GM19023 (cell line): ENCODE measurements around the gene CCDC24.

Experiments used
- ATAC-seq: cut with Tn5 transposase; IDR thresholded peaks from one replicate; pipeline ENCODE4 v1.9.1; 2021; ENCODE audit warnings: mild to moderate bottlenecking, moderate library complexity; ENCODE audit not compliant: unreplicated experiment

CCDC24 gene

DNA sequence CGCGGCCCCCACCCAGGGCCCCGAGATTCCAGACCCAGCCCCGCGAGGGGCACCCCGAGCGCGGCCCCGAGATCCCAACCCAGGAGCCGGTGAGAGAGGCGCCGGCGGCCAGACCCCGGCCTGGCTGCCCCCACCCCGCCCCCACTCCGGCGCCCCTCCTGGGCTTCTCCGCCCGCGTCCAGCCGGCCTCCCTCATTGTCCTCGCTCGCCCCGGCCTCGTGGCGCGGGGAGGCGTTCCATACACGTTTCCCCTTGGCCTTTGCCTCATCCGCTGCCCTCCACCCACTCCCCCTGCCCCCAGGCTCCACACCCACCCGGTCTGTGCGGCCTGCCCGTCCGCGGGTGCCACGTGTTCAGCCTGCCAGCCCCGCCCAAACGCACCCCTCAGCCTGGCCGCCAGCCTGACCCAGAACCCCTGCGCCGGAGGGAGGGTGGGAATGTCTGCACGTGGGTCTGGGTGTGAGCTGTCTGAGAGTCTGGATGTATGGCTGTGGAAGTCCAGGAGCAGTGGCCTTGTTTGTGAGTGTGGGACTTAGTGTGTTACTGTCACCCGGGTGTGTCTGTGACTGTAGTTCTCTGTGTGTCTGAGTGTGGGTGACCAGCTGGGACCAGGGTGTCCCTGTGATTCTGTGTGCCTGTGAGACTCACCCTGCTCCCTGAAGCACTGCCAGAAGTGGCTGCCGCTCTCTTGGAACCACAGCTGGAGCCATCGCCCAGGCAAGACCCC lies 11.7 kb upstream of the CCDC24 start:
- ATAC-seq: no peak

DNA sequence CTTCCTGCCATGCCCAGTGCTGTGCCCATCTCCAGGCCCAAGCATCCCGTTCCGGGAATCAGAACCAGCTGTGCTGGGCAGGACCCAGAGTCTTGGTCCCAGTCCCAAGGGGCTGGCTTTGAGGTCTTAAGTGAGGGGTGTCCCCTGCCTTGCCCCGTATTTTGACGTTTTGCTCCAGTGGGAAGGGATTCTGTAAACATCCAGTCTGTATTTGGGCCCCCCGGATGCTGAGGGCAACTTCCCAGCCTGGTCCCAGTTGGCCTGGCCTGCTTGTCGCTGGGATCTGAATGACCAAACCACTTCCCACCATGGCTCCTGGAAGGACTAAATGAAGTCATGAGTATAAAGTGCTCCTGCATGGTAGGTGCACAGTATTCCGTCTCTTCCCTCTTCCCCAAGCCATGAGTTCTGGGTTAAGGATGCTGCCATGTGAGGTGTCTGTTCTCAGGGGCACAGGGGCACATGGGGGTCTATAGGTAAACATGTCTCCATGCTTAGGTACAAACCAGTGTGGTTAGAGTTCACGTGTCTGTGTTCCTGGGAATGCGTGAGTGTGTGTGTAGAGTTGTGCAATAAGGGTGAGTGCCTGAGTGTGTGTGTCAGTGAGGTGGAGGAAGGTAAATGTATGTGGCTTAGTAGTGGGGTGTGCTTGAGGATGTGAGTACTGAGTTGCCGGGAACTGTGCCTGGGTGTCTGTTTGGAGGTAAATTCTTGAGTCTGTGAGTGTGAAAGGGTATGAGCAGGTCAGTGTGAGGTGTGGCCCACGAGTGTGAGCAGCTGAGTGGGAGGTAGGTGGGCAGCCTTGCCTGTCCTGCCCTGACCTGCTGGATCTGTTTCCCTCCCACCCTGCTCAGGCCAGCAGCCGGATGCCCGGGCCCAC lies 10.9 kb upstream of the CCDC24 start:
- ATAC-seq: no peak

DNA sequence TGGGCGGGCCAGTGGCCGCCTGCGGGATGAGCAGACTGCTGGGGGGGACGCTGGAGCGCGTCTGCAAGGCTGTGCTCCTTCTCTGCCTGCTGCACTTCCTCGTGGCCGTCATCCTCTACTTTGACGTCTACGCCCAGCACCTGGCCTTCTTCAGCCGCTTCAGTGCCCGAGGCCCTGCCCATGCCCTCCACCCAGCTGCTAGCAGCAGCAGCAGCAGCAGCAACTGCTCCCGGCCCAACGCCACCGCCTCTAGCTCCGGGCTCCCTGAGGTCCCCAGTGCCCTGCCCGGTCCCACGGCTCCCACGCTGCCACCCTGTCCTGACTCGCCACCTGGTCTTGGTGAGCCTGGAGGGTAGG lies 10.3 kb upstream of the CCDC24 start:
- no peak for ATAC-seq

DNA sequence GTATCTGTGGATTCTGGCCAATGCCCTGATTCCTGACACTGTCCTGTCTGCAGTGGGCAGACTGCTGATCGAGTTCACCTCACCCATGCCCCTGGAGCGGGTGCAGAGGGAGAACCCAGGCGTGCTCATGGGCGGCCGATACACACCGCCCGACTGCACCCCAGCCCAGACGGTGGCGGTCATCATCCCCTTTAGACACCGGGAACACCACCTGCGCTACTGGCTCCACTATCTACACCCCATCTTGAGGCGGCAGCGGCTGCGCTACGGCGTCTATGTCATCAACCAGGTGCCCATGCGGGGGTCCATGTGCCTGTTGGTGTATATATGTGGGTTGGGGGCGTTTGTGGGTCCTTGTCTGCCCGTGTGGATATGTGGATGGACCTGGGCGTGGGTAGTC lies 9.8 kb upstream of the CCDC24 start:
- no peak for ATAC-seq

DNA sequence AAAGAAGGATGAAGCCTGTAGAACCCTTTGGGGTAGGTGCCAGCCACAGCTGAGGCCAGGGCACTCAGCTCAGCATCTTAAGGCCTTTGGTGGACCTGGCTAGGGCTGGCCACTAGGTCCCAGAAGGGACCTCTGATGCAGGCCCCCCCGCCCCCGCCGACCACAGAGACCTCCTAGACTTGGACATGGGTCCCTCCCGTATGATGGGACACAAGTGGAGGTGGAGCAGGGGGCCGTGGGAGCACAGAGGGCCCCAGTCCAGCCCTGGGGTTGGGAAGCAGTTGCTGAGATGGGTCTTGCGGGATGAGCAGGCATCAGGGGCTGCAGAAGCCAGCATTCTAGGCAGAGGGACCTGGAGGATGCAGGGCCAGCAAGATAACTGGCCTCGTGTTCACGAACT lies 9.2 kb upstream of the CCDC24 start:
- no peak for ATAC-seq

DNA sequence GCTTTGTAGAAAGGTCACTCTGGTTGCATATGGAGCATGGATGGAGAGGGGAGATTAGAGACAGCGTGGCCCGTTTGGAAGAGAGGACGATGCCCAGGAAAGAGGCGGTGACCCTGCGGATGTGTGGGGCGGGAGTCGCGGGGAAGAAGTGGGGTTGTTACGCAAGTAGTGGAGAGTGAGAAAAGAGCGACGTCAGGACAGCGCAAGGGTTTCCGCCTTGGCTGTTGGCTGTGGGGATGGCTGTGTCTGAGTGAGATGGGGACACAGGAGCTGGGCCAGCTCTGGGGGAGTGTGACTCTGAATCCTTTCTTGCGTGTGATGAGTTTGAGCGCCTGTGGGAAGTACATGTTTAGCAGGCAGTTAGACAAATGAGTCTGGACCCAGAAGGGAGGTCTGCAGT lies 8.6 kb upstream of the CCDC24 start:
- no peak for ATAC-seq

DNA sequence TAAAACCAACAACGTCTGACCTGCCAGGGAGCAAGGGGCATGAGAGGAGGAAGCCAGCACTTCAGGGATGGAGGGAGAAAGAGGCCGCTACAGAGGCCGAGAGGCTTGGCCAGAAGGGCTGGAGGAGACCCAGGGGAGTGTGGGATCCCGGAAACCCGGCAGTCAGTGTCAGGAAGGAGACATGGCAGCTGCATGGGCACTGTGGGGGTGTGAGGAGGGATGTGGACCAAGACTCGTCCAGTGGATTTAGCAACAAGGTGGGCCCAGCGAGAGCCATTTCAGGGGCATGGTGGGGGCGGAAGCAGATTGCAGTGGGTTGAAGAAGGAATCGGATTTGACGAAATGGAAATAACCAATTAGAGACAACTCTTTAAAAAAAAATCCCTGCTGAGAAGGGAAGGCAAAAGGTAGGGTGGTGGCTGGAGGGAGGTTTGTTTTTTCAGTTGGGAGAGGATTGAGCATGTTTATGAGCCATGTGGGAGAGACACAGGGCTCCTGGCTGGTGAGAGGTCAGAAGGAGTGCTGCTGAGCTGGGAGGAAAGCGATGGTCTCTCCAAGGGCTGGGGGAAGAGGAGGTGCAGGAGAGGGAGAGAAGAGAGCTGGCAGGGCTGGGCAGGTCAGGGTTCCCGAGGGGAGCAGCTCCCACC lies 8.0 kb upstream of the CCDC24 start:
- no peak for ATAC-seq

DNA sequence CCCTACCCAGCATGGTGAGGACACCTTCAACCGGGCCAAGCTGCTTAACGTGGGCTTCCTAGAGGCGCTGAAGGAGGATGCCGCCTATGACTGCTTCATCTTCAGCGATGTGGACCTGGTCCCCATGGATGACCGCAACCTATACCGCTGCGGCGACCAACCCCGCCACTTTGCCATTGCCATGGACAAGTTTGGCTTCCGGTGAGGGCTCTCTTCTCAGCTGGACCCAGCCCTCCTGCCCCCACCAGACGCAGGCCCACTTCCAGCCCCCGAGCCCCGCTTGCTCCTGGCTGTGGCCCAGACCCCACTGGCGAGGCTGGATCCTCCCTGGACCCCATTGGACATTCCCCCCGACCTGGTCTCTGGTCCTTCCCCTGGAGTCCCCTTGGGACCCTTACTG lies 6.5 kb upstream of the CCDC24 start:
- no peak for ATAC-seq

DNA sequence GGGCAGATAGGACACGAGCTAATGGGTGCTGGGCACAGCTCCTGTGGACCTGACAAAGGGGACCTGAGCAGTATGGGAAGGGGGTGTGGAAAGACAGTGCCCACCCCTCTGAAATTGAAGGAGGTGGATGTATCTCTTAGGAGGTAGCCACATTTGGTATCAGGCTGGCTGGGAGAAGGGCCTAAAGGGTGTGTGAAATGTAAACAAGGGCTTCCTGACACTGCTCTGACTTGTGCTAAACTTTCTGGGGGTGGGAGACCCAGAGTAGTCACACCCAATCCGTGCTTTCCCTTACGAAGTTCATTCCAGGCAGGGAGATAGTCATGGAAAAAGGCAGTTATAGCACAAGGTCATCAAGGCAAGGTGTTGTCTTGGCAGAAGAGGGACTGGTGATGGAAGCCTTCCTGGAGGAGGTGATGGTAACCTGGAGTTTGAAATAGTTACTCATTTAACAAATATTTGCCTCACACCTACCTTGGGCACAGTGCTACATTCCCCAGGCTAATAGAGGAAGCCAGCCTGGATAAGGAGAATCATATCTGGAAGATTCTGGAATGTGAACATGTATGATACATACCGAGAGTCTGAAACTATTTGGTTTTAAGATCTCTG lies 5.3 kb upstream of the CCDC24 start:
- ATAC-seq: no peak

DNA sequence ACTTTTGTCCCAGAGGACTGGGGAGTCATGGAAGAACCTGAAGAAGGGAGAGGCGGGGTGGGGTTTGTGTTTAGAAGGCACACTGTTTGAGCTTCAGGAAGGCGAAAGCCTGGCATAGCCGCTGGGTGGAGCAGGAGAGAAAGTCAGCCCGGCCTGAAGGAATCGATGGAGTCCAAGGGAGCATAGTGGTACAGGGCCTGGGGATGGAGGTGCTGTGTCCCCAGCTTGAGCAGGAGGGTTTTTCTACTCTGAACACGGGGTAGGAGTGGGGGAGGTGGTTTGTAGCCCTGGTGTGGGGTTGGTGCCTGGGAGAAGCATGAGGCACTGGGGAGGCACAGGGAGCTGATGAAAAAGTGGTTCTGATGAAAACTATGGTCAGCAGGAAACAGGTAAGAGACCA lies 4.7 kb upstream of the CCDC24 start:
- no peak for ATAC-seq

DNA sequence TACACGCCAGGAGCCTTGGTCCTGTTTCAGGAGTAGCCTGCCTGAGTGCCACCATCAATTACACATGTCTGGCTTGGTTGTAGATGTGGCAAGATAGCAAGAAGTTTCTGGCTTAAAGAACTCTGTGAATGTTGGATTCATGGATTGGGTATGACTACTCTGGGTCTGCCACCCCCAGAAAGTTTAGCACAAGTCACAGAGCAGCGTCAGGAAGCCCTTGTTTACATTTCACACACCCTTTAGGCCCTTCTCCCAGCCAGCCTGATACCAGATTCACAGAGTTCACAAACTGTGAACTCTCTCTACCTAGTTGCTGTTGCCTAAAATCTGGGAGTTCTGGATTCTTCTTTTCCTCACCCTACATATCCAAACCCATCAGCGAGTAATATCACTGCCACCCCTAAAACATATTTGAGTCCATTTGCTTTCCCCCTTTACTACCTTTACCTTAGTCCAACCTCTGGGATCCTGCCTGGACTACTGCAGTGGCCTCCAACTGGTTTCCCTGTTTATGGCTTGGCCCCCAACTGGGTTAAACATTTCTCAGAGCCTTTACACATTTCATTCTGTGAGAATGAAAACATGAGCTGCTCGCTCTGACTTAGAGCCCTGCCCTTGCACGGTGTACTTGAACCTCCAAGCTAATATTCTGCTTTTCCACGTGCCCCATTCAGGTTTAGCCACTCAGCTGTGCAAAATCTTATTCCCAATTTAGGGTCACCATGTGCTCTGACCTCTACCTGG lies 4.1 kb upstream of the CCDC24 start:
- ATAC-seq: no peak

DNA sequence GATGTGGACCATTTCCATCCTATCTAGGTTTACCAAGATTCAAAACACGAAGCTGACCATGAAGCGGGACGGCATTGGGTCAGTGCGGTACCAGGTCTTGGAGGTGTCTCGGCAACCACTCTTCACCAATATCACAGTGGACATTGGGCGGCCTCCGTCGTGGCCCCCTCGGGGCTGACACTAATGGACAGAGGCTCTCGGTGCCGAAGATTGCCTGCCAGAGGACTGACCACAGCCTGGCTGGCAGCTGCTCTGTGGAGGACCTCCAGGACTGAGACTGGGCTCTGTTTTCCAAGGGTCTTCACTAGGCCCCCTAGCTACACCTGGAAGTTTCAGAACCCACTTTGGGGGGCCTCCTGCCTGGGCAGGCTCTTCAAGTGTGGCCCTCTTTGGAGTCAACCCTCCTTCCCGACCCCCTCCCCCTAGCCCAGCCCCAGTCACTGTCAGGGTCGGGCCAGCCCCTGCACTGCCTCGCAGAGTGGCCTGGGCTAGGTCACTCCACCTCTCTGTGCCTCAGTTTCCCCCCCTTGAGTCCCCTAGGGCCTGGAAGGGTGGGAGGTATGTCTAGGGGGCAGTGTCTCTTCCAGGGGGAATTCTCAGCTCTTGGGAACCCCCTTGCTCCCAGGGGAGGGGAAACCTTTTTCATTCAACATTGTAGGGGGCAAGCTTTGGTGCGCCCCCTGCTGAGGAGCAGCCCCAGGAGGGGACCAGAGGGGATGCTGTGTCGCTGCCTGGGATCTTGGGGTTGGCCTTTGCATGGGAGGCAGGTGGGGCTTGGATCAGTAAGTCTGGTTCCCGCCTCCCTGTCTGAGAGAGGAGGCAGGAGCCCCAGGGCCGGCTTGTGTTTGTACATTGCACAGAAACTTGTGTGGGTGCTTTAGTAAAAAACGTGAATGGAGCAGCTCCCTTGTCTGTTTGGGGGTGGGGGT lies 864 bp upstream of the CCDC24 start:
- ATAC-seq: no peak

DNA sequence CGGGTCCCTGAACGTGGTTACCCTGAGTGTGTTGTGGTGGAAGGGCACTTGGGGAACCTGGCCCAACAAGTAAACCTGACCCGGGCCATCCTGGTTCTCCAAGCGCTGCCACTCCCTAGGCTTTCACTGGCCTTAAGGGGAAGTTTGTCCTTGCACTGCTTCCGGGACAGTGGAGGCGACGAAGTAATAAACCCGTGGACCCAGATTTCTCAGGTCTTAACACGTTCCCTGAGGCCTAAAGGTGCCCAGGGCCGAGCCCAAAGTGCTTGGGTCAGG lies 261 bp upstream of the CCDC24 start:
- no peak for ATAC-seq

DNA sequence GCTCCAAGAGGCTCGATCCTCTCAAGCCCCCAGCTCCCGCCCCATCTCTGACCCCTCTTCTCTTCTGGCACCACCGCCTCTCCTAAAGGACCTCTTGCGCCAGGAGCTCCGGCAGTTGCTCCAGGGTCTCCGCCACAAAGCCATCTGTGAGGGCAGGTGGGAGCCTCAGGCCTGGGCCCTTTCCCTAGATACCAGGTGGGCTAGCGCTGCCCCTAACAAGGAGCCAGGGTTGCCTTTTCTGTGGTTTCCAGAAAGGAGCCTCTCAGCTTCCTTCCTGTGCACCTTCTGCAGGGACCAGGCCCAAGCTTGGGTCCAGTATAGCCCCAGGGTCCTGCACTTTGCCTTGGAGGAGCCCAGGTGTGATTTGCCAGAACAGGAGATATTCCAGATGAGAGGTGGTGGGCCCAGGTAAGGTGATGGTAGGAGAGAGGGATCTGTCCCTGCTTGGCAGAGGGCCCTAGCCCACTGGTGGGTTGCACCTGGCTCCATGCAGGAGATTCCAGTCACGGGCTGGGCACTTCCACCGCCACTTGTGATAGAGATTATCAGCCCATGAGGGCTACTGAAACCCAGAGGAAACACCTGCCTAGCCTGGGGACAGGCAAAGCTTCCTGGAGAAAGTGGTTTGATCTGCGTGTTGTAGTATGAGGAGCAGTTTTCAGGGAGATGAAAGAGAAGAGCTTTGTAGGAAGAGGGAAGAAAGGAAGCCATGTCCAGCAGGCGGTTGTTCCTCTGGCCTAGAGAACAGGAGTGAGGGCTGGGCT lies 1.0 kb downstream of the CCDC24 start:
- ATAC-seq: no peak

DNA sequence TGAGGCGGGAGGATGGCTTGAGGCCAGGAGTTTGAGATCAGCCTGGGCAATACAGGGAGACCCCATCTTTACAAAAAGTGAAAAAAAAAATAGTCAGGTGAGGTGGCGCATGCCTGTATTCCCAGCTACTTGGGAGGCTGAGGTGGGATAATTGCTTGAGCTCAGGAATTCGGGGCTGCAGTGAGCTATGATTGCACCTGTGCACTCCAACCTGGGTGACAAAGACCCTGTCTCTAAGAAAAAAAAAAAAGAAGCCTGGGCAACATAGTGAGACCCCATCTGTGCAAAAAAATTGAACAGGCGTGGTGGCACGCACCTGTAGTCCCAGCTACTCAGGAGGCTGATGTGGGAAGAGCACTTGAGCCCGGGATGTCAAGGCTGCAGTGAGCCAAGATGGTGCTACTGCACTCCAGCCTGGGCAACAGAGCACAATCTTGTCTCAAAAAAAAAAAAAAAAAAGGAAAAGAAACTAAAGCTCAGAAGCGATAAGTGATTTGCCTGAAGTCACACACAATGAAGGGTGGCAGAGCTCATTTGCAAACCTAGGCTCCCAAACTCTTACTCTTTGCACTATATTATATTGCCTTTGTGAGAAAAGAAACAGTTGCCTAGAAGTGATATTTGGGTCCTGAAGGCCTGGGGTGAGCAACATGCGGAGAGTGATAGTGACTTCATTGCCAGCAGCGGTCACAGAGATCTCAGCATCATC lies 2.0 kb downstream of the CCDC24 start:
- no peak for ATAC-seq

DNA sequence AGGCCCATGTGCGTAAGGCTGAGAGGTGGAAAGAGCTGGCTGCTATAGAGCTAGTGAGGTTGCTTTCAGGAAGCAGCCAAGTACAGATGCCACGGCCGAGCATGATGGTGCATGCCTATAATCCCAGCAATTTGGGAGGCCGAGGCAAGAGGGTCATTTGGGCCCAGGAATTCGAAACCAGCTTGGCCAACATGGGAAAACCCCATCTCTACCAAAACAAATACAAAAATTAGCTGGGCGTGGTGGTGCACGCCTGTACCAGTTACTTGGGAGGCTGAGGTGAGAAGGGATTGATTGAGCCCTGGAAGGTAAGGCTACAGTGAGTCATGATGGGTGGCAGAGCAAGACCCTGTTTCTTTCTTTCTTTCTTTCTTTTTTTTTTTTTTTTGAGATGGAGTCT lies 2.7 kb downstream of the CCDC24 start:
- no peak for ATAC-seq

DNA sequence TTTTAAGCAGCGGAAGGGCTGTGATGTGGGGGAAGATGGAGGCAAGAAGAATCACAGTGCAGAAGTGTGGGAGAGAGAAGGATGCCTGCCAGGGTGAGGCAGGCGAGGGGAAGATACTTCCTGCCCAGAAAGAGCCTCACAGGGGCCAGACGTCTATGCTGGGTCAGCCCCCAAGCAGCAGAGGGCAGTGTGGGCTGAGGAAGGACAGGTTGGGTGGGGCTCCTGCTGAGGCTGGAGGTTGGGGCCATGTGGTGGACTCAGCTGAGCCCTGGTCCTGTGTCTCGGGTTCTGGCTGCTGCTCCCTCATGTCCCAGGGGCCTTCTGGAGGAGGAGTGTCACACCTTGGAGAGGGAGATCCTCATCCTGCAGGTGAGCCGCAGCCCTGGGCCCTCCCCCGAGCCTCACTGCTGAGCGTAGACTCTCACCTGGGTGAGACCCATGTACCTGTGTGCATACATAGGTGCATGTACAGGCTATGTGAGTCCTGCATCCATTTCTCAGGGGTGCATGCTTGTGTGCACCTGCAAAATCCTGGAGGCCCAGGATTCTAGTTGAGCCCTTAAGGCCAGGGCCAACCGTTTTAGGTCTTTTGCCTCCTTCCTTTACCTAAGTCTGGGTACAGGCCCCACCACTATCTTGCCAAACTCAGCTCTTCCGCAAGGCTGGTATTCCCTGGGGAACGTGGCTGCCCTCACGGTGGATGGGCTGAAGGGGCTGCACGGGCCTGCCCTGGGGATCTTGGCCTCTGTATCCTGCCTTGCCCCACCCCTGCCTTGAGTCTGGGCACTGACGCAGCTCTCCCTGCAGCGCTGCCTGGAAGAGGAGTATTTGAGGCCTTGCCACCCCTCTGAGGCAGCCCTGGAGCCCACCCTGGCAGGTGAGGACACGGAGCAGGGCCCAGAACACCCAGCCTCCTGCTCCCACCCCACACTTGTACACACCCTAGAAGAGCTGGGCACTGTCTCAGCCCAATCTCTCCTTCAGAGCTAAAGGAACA lies 3.7 kb downstream of the CCDC24 start:
- ATAC-seq: no peak
